Muscle of arm (tissue), 12 donors: ENCODE results near the gene DZANK1. TPM values are rescaled to one million over a fixed set of nuclear protein-coding genes. Genes with fewer than 3 reads are reported as not detected.
"Not testable (repeated sequence)": the region's sequence is repeated elsewhere in the genome, so short reads cannot be mapped to it uniquely, and the experiment has no call there.

Experiments used
- DNase-seq: peaks from one replicate; pipeline ENCODE4 v3.0.0-alpha.2; 2013
- polyA plus RNA-seq, 12 donors: library from polyadenylated mRNA; unstranded; fragments of 120-200 nt; gene quantifications; one replicate each; pipeline ENCODE4 v1.2.1, GENCODE V29; 2013; ENCODE audit not compliant: insufficient read length in 12 of 12

The DZANK1 gene
- polyA plus RNA-seq, 12 donors = 1.5 to 3.7 (median 2.3) TPM; not detected in 2

- no peak for DNase-seq
Observed at GRCh38 chr20:18377896-18378481, 88.8 kb downstream of the DZANK1 start.

- not testable (repeated sequence) for DNase-seq
Observed at GRCh38 chr20:18375551-18375950, 91.3 kb downstream of the DZANK1 start.

GRCh38 chr20:18372296-18372695 lies 94.5 kb downstream of the DZANK1 start:
- no peak for DNase-seq

- no peak for DNase-seq
Observed at GRCh38 chr20:18364768-18365167, 102.1 kb downstream of the DZANK1 start.

GRCh38 chr20:18363708-18364107 lies 103.1 kb downstream of the DZANK1 start:
- DNase-seq = no peak

GRCh38 chr20:18362916-18363315 lies 103.9 kb downstream of the DZANK1 start:
- no peak for DNase-seq

- DNase-seq = no peak
Observed at GRCh38 chr20:18361678-18362077, 105.2 kb downstream of the DZANK1 start.

GRCh38 chr20:18360635-18361034 lies 106.2 kb downstream of the DZANK1 start:
- no peak for DNase-seq

- DNase-seq = no peak
Observed at GRCh38 chr20:18359854-18360253, 107.0 kb downstream of the DZANK1 start.

- DNase-seq = not testable (repeated sequence)
Observed at GRCh38 chr20:18349749-18350148, 117.1 kb downstream of the DZANK1 start.

Other genes with a start within 250 kb of the DZANK1 start
- 10 to 100 TPM in 10 of 12 donors, 1 to 10 TPM in 1, not detected in 1; 5.4 to 21.6 (median 14.3) TPM for gene ZNF133, start 178.5 kb downstream of the DZANK1 start, polyA plus RNA-seq
- gene POLR3F, start 360 bp upstream of the DZANK1 start, polyA plus RNA-seq = 10 to 100 TPM in 11 of 12 donors, not detected in 1; 11.9 to 22.9 (median 14.8) TPM
- 10 to 100 TPM in 11 of 12 donors, not detected in 1; 10.6 to 19.5 (median 12.3) TPM for gene RBBP9, start 30.2 kb upstream of the DZANK1 start, polyA plus RNA-seq
- 10 to 100 TPM in 11 of 12 donors, not detected in 1; 15.1 to 64.7 (median 20.6) TPM for gene SEC23B, start 40.9 kb upstream of the DZANK1 start, polyA plus RNA-seq
- gene SMIM26, start 100.4 kb upstream of the DZANK1 start, polyA plus RNA-seq = 100 to 1,000 TPM in 1 of 12 donors, 10 to 100 TPM in 10, not detected in 1; 40.6 to 100 (median 85.1) TPM
- 10 to 100 TPM in 11 of 12 donors, not detected in 1; 14.5 to 32.0 (median 18.1) TPM for gene DTD1, start 121.0 kb upstream of the DZANK1 start, polyA plus RNA-seq